Brain microvascular endothelial cell (primary cell): ENCODE results near the gene PLA2G3.

Experiments
- DNase-seq: peaks from one replicate; pipeline ENCODE4 v3.0.0-alpha.2; 2020
- H3K27ac ChIP-seq: fragments of 250-450 bp; sonication (Bioruptor Pico); 2 replicates; pipeline ENCODE4 v1.5.1; 2020; ENCODE audit warnings: mild to moderate bottlenecking, moderate library complexity
- H3K27me3 ChIP-seq: fragments of 250-450 bp; sonication (Bioruptor Pico); replicated peaks from 2 replicates; pipeline ENCODE4 v1.5.1; 2020; ENCODE audit warnings: mild to moderate bottlenecking
- H3K36me3 ChIP-seq: fragments of 250-450 bp; sonication (Bioruptor Pico); replicated peaks from 2 replicates; pipeline ENCODE4 v1.5.1; 2020; ENCODE audit warnings: mild to moderate bottlenecking
- H3K4me3 ChIP-seq: 2 replicates; pipeline ENCODE4 v1.5.1; 2011; ENCODE audit warnings: low read depth, mild to moderate bottlenecking, control low read depth, low read length, moderate library complexity
- CTCF ChIP-seq: IDR thresholded peaks from 2 replicates; pipeline ENCODE4 v1.5.1; 2011; ENCODE audit warnings: low read depth, mild to moderate bottlenecking, moderate library complexity, low read length, control low read depth, inconsistent platforms; ENCODE audit errors: missing control alignments
- in situ Hi-C: cut with HindIII; loops from 2 replicates; pipeline ENCODE4 v1.10.0; 2017; ENCODE audit warnings: low sequenced_read_pairs, low pct_ligation_motif_present

The PLA2G3 gene

DNA sequence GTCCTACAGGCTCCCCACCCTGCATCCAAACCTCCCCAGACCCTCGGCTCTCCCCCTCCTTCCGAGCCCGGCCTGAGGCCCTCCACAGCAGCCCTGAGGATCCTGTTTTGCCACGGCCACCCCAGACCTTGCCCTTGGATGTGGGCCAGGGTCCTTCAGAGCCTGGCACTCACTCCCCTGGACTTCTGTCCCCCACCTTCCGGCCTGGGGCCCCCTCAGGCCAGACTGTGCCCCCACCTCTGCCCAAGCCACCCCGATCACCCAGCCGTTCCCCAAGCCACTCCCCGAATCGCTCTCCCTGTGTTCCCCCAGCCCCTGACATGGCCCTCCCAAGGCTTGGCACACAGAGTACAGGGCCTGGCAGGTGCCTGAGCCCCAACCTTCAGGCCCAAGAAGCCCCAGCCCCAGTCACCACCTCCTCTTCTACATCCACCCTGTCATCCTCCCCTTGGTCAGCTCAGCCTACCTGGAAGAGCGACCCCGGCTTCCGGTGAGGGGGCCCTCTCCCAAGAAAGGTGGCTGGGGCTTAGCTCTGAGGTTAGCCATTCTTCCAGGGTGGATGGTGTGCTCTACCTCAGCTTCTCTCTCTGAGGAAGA lies 14.7 kb downstream of the PLA2G3 start:
- in situ Hi-C loops, result no loop called here
- Histone ChIP-seq H3K27me3 (no peaks in the 10 kb centered on the region), H3K4me3 (no peak overlapping the region), H3K36me3 (no peaks in the 10 kb centered on the region), H3K27ac (no peak overlapping the region)
- no peak for TF ChIP-seq CTCF
- no peak for DNase-seq

DNA sequence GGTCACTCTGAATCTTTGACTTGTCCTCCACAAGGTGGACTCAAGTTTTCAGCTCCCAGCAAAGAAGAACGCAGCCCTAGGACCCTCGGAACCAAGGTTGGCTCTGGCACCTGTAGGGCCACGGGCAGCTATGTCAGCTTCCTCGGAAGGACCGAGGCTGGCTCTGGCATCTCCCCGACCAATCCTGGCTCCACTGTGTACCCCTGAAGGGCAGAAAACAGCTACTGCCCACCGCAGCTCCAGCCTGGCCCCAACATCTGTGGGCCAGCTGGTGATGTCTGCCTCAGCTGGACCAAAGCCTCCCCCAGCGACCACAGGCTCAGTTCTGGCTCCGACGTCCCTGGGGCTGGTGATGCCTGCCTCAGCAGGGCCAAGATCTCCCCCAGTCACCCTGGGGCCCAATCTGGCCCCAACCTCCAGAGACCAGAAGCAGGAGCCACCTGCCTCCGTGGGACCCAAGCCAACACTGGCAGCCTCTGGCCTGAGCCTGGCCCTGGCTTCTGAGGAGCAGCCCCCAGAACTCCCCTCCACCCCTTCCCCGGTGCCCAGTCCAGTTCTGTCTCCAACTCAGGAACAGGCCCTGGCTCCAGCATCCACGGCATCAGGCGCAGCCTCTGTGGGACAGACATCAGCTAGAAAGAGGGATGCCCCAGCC lies 15.4 kb downstream of the PLA2G3 start:
- no peak for TF ChIP-seq CTCF
- in situ Hi-C loops, result no loop called here
- DNase-seq, result no peak
- Histone ChIP-seq H3K4me3 (no peak overlapping the region), H3K27me3 (no peaks in the 10 kb centered on the region), H3K27ac (no peak overlapping the region), H3K36me3 (no peaks in the 10 kb centered on the region)

DNA sequence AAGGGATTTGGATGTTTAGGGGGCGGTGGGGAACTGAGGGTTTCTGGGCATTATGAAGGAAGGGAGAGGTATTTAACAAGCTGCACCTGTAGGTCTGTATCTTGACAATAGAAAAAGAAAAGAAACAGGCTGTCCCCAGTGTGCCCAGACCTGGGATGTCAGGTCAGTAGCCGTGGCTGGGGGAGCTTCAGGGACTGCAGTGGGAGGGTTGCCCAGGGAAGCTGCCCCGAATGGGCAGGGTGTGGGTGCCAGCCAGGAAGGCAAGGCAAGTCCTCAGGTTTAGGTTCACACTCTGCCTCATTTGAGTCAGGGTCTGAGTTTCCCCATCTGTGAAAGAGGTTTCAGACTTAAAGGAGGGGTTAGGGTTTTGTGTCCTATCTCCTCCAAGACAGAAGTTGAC lies 16.0 kb downstream of the PLA2G3 start:
- no peak overlapping the region for H3K4me3 ChIP-seq
- TF ChIP-seq CTCF, result no peak
- in situ Hi-C loops, result no loop called here
- no peak overlapping the region for H3K27ac ChIP-seq
- no peaks in the 10 kb centered on the region for H3K27me3 ChIP-seq
- no peak for DNase-seq
- H3K36me3 ChIP-seq, result no peaks in the 10 kb centered on the region

GRCh38 chr22:31123292-31123602 lies 17.1 kb downstream of the PLA2G3 start:
- Histone ChIP-seq H3K36me3 (no peaks in the 10 kb centered on the region), H3K4me3 (peak overlapping the region; percentile 55), H3K27me3 (no peaks in the 10 kb centered on the region), H3K27ac (no peak overlapping the region)
- in situ Hi-C loops, result no loop called here
- DNase-seq, result no peak
- TF ChIP-seq CTCF, result no peak

- DNase-seq, result peak; percentile 45
- Histone ChIP-seq H3K4me3 (peak within 1 kb of the TSS; percentile 55), H3K27me3 (no peaks in the 10 kb centered on the region), H3K27ac (no peak within 1 kb of the TSS), H3K36me3 (no peaks in the 10 kb centered on the region)
- in situ Hi-C loops, result no loop called here
- no peak for TF ChIP-seq CTCF
Measured at GRCh38 chr22:31122532-31123291, 17.6 kb downstream of the PLA2G3 start, which contains the start of gene INPP5J. INPP5J (plus strand) TSS chr22:31122966; CDS start chr22:31123015, 49 bp downstream.

DNA sequence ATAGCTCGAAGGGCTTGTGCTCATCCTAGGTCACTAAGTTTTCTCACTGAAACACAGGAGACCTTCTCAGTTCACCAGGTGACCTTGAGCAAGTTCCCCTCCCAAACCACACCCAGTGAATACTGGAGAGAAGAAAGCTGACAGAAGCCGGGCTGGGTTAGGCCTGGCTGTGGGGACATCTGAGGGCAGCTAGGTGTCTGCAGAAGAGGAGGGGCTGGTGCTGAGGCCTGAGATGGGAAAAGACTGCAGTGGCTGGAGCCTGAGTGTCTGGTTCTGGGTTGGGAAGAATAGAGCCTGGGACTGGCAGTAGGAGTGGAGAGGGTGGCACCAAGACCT lies 18.1 kb downstream of the PLA2G3 start:
- H3K4me3 ChIP-seq, result no peak overlapping the region
- no peaks in the 10 kb centered on the region for H3K36me3 ChIP-seq
- H3K27ac ChIP-seq, result no peak overlapping the region
- no peaks in the 10 kb centered on the region for H3K27me3 ChIP-seq
- no peak for TF ChIP-seq CTCF
- in situ Hi-C loops, result no loop called here
- no peak for DNase-seq
